Activated CD4-positive, alpha-beta T cell treated with anti-CD3 and anti-CD28 coated beads, Interleukin-2, amount 50 U/mL, for 1 hour (primary cell): ENCODE measurements around the gene PITPNC1.
"Not testable (repeated sequence)": the region's sequence is repeated elsewhere in the genome, so short reads cannot be mapped to it uniquely, and the experiment has no call there.

Experiments used
- DNase-seq: peaks from one replicate; pipeline ENCODE4 v3.0.0-alpha.2; 2020

Gene PITPNC1

DNA sequence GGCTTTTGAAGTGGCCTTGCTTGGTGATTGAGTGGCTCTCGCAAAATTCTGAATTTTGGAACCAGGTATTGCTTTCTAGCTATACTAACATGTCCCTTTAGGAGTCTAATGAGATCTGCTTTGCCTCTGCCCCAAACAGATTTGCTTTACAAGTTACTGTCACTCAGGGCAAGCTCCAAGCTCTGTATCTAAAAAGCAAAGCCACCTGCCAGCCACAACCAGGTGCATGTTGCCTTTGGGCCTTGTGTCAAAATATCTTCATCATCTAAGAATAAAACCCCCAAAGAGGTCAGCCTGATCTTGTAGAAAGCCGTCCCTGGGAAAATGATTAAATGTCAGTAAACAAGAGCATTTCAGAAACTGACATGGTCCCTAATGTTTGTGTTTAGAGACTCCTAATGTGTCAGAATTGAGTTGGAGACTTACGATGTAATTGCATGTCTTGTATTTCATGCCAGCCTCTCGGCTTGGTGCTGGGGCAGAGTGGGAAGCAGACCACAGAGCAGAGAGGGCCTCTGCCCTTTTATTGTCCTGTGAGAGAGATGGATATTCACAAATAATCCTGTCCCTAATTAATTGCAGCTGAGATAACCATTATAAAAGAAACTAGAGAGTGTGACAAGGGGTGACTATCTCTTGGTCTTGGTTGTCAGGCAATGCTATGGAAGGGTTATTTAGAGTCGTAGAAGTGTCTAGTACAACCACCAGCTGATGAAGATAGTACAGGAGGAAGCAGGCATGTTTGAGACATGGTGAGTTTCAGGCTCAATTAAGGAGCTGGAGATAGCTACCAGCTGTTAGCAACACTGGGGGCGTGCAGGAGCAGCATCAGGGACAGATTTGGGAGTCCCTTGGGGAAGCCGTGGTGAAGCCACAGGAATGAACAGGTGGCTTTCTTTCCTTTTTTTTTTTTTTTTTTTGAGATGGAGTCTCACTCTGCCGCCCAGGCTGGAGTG is 90.7 kb downstream of the PITPNC1 start:
- no peak for DNase-seq

DNA sequence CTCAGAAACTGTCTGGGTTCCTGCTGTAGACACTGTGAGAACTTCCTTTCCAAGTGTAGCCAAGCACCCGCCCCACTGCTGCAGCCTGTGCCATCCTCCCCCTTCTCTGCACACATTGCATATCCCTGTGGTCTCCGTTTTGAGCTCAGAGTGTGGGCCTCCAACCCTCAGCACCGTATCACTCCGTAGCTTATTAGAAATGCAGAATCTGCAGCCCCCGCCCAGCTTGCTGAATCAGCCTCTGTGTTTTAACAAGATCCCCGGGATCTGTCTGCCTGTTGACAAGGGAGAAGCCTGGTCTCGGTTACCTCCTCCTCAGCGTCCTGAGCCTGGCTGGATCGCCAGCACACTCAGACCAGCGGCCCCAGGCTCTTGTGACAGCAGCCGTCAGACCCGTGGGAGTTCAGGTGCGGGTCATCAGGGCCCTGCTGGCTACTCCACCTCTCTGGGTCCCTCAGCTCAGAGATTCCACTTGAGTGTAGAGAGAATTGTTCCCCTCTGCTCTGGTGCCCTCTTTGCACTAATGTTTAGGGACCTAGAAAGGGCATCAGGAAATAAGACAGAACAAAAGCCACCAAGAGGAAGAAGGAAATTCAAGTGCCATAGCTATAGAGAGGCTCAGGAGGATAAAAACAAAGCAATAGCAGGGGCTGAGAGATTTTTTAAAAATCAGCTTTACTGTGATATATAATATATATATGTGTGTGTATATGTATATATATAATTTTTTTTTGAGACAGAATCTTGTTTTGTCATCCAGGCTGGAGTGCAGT is 92.3 kb downstream of the PITPNC1 start:
- DNase-seq, result peak; percentile 50

- no peak for DNase-seq
These were observed 93.1 kb downstream of the PITPNC1 start for GRCh38 chr17:67470163-67470562.

GRCh38 chr17:67471118-67471517 is 94.0 kb downstream of the PITPNC1 start:
- no peak for DNase-seq

GRCh38 chr17:67472606-67473005 is 95.5 kb downstream of the PITPNC1 start:
- not testable (repeated sequence) for DNase-seq

- DNase-seq, result no peak
These were observed 97.1 kb downstream of the PITPNC1 start for GRCh38 chr17:67474081-67474661.

DNA sequence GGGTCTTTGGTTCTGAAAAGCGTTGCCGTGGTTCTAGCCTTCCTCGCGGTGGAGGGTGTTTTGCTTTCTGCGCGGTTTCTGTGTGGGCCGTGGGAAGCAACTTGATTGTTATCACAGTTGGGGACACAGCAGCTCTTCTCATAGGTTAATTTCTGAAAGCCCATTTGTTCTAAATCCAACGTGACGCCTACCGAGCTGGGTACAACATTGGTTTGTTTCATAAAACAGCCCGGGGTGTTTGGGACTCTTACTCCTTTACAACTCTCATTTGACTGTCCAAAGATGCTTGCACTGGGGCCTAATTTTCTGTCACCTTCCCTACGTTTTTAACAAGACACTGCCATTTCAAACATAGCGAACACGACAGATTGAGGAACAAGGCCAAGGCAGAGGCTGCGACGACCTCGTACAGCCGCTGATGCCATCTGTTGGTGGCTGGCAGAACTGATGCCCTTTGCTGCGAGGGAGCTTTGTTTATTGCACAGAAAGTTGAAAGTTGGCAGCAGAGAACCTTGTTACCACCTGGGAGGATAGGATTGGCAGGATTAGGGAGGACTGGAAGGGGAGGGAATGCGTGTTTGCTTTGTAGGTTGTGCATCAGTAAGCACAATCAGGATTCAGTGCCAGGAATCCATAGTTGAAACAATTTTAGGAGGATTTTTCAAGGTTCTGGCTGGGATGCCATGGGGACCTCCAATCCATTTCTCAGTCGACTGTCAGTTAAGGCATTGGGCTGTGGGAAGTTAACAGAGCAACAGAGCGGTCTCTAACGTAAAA is 98.3 kb downstream of the PITPNC1 start:
- DNase-seq, result peak; percentile 86

- DNase-seq, result no peak
These were observed 99.8 kb downstream of the PITPNC1 start for GRCh38 chr17:67476787-67477335.

DNA sequence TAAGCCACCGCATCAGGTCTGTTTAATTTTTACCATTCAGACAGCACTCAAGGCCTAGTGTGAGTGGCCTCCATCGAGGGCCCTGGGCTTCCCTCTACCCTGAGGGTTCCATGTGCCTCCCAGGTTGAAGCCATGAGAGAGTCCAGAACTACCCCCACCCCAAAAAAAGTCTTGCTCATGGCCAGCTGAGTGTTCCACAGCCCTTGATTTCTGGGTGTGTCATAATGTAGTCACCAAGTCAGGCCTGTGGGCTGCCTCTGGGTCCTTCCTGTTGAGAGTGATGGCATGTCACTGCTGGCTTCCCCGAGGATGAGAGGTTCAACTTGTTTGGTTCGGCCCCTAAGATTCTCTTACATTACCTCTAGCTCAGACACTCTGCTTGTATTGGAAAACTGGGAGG is 100.6 kb downstream of the PITPNC1 start:
- DNase-seq, result peak; percentile 55

DNA sequence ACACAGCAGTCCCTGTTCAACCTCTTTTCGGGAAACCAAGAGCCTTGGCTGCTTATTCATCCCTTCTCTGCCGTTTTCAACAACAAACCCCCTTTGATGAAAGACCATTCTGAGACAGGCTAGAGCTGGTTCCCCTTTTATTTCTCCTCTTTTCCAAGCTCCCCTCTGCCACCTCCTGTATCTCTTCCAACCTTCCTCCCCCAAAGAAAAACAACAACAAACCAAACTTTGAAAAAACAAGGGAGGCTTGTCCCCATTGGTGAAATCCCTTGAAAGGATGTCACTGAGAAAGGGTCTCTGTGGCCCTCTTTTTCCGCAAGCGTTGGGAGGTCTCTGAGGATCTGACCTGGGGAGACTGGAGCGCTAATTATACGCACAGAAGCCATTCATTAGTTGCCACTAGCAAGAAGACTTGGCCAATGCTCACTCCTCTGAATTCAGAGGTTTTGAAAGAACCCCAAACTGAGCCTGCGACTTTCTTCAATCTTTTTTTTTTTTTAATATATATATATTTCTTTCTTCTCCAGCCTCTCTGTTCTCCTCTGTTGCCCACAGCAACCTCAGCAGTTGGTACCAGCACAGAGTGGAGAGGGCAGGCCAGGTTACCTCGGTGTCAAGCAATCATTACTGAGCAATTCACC is 101.4 kb downstream of the PITPNC1 start:
- no peak for DNase-seq

DNA sequence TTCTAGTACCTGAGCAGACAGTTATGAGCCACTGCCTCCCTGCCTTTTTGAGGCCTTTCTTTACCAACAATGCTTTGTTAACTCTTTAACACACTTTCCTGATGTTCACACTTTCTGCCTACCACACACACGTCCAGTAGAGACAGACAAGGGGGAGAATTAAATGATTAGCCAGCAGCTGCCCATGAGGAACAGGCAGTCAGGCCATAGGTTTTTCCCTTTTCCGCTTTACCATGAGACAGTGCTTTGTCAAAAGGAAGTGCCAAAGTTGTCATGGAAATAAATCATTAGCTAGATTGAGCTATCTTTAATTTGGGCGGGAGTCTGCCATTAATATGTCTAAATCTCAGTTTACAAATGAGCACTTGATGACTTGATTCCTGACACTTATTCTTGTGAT is 102.1 kb downstream of the PITPNC1 start:
- no peak for DNase-seq

- not testable (repeated sequence) for DNase-seq
These were observed 103.9 kb downstream of the PITPNC1 start for GRCh38 chr17:67480959-67481358.

DNA sequence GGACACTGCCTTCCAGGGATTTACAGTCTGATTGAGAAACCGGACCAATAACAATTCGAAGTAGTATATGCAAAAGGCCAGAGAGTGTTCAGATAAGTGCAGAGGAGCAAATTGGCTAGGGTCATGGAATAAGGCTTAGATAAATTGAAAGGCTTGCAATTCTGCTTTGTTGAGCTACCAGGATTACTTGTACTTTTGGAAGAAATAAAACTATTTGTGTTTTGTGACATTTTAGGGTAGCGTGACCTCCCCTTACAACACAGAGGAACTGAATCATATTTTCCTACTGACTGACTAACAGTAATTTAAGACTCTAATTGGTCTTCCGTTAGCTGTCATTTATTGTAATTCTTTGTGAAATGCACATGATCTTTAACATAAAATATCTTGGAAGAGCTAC is 104.7 kb downstream of the PITPNC1 start:
- no peak for DNase-seq

GRCh38 chr17:67482764-67483163 is 105.7 kb downstream of the PITPNC1 start:
- DNase-seq, result no peak

- DNase-seq, result no peak
These were observed 107.2 kb downstream of the PITPNC1 start for GRCh38 chr17:67484261-67484660.

GRCh38 chr17:67485666-67486065 is 108.6 kb downstream of the PITPNC1 start:
- DNase-seq, result no peak

DNA sequence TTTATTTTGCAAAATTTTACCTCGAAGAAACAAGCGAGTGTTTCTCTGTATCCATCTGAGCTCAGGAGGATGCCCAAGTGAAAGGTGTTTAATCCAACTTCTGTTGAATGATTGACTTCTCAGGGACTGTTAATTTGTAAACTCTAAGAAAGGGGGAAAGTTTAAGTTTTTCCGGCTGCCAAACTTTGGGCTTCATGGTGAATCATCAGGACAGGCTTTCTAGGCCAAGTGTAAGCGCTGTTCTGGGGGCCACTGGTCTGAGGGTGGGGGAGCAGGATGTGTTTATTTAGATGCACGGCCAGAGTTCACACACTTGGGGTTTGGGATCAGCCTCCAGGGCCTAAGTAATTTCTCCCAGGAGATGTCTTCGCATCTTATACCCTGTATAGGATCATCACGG is 110.4 kb downstream of the PITPNC1 start:
- no peak for DNase-seq

DNA sequence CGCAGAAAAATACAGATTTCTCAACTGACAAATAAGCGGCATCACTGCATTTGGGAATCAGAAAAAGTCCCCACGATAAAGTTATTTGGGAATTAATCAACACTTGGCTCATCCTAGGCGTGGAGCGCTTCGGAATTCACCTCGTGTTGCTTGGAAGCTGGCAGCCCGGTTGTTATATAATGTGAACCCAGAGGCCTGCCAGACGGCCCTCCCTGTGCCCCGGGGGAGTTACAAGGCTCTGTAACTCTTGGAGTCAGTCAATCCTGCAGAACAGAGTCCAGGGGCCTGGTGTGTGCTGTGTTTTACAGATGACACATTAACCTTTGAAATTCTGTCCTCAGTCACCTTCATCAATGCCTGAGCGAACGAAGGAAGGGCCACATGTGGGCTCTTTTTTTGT is 111.1 kb downstream of the PITPNC1 start:
- no peak for DNase-seq

DNA sequence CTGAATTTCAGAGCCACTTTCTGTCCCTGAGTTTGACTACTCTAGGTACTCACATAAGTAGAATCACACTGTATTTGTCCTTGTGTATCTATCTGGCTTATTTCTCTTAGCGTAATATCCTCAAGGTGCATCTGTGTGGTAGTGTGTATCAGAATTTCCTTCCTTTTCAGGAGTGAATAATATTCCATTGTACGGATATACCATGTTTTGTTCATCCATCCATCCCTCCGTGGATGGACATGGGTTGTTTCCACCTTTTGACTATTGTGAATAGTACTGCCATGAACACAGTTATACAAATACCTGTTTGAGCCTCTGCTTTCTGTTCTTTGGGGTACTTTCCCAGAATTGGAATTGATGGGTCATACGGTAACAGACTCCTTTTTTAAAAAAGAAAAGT is 111.7 kb downstream of the PITPNC1 start:
- no peak for DNase-seq

- DNase-seq, result no peak
These were observed 112.2 kb downstream of the PITPNC1 start for GRCh38 chr17:67489273-67489672.

- DNase-seq, result no peak
These were observed 113.4 kb downstream of the PITPNC1 start for GRCh38 chr17:67490471-67490870.
